Measurements from ENCODE around the gene ZSWIM8. TPM values are rescaled to one million over a fixed set of nuclear protein-coding genes. Genes with fewer than 3 reads are reported as not detected.

The ZSWIM8 gene
- total RNA-seq, 1 experiment from 2014 or later: 59.1 TPM

DNA sequence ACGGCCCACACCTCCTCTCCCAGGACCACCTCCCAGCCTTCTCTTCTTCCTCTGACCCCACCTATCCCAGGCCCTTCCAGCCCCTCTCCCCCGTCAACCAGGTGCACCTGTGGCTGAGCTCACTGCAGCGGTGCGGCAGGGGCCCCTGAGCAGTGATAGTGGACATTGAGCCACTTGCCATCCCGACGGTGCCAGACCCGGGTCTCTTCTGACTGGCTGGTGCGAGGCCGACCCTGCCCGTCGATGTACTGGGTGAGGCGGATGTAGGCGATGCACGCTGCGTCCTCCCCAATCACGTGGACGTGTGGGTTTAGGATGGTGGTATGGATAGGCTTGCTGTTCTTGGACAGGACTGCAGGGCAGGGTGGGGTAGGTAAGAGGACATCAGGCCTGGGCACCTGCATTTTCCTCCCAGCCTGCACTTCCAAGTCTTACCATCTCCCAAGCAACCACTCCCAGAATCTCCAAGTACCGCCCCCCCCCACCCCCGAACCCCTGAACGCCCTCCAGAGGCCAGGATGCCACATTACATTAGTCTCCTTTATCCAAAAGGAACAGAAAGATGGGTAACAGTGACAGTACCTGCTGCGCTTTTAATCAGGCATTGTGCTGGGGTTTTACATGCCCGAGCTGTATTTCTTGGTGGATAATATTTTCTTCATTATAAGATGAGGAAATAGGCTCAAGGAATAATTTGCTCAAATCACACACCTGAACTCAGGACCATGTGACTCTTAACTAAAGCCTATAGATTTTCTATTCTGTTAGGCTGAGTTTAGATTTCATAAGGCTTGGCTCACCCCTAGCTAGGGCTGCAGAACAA lies 29.7 kb downstream of the ZSWIM8 start (continued):
- TF ChIP-seq, protein P1, sequence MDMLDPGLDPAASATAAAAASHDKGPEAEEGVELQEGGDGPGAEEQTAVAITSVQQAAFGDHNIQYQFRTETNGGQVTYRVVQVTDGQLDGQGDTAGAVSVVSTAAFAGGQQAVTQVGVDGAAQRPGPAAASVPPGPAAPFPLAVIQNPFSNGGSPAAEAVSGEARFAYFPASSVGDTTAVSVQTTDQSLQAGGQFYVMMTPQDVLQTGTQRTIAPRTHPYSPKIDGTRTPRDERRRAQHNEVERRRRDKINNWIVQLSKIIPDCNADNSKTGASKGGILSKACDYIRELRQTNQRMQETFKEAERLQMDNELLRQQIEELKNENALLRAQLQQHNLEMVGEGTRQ (CRISPR knock-in tag; IDR thresholded peaks at IDR 0.05): no peak
- TF ChIP-seq ZNF416 (CRISPR knock-in tag; IDR thresholded peaks at IDR 0.05) (no peak), SP1 (CRISPR knock-in tag; conservative IDR thresholded peaks at IDR 0.05) (no peak), TCF7 (CRISPR knock-in tag; IDR thresholded peaks at IDR 0.05; ENCODE audit: low read depth) (no peak), NFYB (CRISPR knock-in tag; conservative IDR thresholded peaks at IDR 0.05; ENCODE audit: low read depth) (no peak)
- TF ChIP-seq, protein P2, sequence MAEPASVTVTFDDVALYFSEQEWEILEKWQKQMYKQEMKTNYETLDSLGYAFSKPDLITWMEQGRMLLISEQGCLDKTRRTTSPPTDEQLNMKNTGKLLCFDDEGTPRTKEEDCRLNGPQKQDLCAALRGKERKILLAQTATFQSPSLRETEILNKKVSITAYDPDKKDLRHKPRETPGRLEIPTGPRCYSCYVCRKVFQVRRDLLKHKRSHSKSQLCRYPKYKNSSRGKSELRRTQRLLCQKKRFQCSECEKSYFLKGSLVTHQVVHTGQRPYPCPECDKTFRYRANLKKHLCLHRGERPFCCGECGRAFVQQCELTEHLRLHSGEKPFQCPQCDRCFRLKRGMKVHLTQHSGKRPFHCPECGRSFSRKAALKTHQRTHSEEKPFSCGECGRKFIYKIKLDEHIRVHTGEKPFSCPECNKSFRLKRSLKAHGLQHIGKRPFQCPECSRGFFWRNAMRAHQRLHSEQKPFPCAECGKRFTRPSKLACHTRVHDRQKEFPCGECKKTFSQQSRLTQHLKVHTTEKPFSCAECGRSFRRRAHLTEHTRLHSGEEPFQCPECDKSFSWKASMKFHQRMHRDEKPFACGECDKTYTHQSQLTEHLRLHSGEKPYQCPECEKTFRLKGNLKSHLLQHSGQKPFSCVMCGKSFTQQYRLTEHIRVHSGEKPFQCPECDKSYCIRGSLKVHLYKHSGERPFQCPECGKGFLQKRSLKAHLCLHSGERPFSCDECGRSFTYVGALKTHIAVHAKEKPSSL (CRISPR knock-in tag; conservative IDR thresholded peaks at IDR 0.05): no peak

DNA sequence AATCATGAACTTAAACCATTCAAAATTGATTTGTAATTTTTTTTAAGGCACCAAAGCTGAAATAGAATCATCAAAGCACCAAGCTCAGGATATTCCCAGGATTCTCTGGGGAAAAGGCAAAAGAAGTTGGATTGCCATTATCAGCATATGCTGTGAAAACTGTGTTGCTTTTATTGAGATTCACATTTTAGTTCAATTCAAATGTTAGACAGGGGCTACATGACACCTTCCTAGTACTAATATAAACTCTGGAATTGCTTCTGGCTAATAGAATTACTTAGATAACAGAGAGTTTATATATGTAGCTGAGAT lies 30.3 kb downstream of the ZSWIM8 start:
- Mint-ChIP-seq H3K27me3 (ENCODE audit: low read depth) (no peaks in the 10 kb centered on the region), H3K4me1 (peaks cover 6% of the 10 kb centered on the region), H3K36me3 (peaks cover 11% of the 10 kb centered on the region; the same call in 1 of the 2 replicates), H3K4me3 (no peak overlapping the region), H3K27ac (no peak overlapping the region; the same call in 1 of the 2 replicates), H3K9me3 (no peaks in the 10 kb centered on the region)
- POLR2A ChIA-PET: no interaction called here
- TF ChIP-seq CREM (CRISPR knock-in tag; IDR thresholded peaks at IDR 0.05): no peak
- no peak for TF ChIP-seq RELA (CRISPR knock-in tag; IDR thresholded peaks at IDR 0.05; ENCODE audit: borderline replicate concordance)
- TF ChIP-seq ZNF423 (CRISPR knock-in tag; IDR thresholded peaks at IDR 0.05): no peak
- no peak for TF ChIP-seq SP1 (CRISPR knock-in tag; conservative IDR thresholded peaks at IDR 0.05)
- TF ChIP-seq JUN (CRISPR knock-in tag; IDR thresholded peaks at IDR 0.05): no peak
- TF ChIP-seq, protein P3, sequence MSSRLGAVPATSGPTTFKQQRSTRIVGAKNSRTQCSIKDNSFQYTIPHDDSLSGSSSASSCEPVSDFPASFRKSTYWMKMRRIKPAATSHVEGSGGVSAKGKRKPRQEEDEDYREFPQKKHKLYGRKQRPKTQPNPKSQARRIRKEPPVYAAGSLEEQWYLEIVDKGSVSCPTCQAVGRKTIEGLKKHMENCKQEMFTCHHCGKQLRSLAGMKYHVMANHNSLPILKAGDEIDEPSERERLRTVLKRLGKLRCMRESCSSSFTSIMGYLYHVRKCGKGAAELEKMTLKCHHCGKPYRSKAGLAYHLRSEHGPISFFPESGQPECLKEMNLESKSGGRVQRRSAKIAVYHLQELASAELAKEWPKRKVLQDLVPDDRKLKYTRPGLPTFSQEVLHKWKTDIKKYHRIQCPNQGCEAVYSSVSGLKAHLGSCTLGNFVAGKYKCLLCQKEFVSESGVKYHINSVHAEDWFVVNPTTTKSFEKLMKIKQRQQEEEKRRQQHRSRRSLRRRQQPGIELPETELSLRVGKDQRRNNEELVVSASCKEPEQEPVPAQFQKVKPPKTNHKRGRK (CRISPR knock-in tag; IDR thresholded peaks at IDR 0.05; ENCODE audit: borderline replicate concordance): no peak
- TF ChIP-seq, protein P1 (CRISPR knock-in tag; IDR thresholded peaks at IDR 0.05): no peak
- TF ChIP-seq, protein P4, sequence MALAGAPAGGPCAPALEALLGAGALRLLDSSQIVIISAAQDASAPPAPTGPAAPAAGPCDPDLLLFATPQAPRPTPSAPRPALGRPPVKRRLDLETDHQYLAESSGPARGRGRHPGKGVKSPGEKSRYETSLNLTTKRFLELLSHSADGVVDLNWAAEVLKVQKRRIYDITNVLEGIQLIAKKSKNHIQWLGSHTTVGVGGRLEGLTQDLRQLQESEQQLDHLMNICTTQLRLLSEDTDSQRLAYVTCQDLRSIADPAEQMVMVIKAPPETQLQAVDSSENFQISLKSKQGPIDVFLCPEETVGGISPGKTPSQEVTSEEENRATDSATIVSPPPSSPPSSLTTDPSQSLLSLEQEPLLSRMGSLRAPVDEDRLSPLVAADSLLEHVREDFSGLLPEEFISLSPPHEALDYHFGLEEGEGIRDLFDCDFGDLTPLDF (CRISPR knock-in tag; IDR thresholded peaks at IDR 0.05): no peak
- no peak for TF ChIP-seq ZNF232 (CRISPR knock-in tag; IDR thresholded peaks at IDR 0.05)
- no peak for TF ChIP-seq OVOL2 (CRISPR knock-in tag; IDR thresholded peaks at IDR 0.05; ENCODE audit: borderline replicate concordance)
- no peak for TF ChIP-seq NFYB (CRISPR knock-in tag; conservative IDR thresholded peaks at IDR 0.05; ENCODE audit: low read depth)
- TF ChIP-seq, protein P5, sequence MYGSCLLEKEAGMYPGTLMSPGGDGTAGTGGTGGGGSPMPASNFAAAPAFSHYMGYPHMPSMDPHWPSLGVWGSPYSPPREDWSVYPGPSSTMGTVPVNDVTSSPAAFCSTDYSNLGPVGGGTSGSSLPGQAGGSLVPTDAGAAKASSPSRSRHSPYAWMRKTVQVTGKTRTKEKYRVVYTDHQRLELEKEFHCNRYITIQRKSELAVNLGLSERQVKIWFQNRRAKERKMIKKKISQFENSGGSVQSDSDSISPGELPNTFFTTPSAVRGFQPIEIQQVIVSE (CRISPR knock-in tag; IDR thresholded peaks at IDR 0.05; ENCODE audit: borderline replicate concordance): no peak
- TF ChIP-seq KAT7 (CRISPR knock-in tag; IDR thresholded peaks at IDR 0.05; ENCODE audit: borderline replicate concordance): no peak
- TF ChIP-seq SMAD4 (CRISPR knock-in tag; IDR thresholded peaks at IDR 0.05): no peak
- TF ChIP-seq ZNF138 (CRISPR knock-in tag; conservative IDR thresholded peaks at IDR 0.05): no peak
- TF ChIP-seq ATF1 (CRISPR knock-in tag; IDR thresholded peaks at IDR 0.05): no peak
- CTCF ChIA-PET: interaction anchor here (0.6 to 4.0 kb wide), 3 partner anchors 11 to 64 kb away, joined by 3 to 15 read pairs (median 4); no protein-coding TSS in a partner anchor
- ATAC-seq (no peak), DNase-seq (ENCODE audit: low spot score) (no peak)

Data from WTC11 (cell line).